ENCODE data around the gene CACNG7.
"Not testable (repeated sequence)": the region's sequence is repeated elsewhere in the genome, so short reads cannot be mapped to it uniquely, and the experiment has no call there.

The CACNG7 gene

GRCh38 chr19:53906211-53907192, 2.6 kb upstream of the CACNG7 start:
- no peak for DNase-seq

GRCh38 chr19:53907193-53907581, 1.9 kb upstream of the CACNG7 start:
- no peak for DNase-seq

DNA sequence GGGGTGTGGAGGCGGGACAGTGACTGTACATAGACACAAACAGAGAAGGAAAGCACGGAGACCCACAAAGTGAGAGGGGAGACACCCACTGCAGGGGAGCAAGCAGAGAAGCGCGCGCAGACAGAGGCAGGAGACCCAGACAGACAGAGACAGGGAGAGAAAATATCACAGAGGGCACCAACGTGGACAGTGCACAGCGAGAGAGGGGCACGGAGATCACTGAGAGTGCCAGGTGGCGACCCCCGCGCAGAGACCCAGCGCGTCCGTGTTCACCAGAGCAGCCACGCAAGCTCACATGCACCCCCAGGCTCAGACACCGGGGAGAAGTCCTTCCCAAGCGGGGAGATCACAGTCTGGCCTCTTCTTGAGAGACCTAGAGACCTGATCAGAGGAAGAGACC, 1.4 kb upstream of the CACNG7 start:
- no peak for DNase-seq

- DNase-seq, result no peak
Observed at GRCh38 chr19:53908106-53908934, 758 bp upstream of the CACNG7 start.

- DNase-seq, result no peak
Observed at GRCh38 chr19:53909471-53910169, 542 bp downstream of the CACNG7 start.

GRCh38 chr19:53910170-53910518, 1.1 kb downstream of the CACNG7 start:
- no peak for DNase-seq

- no peak for DNase-seq
Observed at GRCh38 chr19:53912653-53913052, 3.6 kb downstream of the CACNG7 start.

DNA sequence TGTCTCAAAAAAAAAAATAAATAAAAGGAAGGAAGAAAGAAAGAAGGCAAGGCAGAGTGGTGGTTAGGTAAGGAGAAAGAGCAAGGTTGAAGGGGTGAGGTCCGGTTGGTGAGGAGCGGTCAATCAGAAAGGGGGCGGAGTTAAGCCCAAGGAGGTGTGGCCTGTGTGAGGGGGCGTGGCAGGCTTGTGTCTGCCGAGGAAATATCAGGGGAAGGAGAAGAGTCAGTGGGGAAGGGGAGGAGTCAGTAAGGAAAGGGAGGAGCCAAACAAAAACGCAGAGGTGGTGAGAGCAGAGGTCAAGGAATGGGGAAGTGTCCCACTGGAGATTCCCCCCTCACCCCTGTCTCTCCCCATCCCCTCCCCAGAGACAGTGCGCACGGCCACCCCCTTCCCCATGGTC, 5.9 kb downstream of the CACNG7 start:
- no peak for DNase-seq

- no peak for DNase-seq
Observed at GRCh38 chr19:53916004-53916403, 6.9 kb downstream of the CACNG7 start.

DNA sequence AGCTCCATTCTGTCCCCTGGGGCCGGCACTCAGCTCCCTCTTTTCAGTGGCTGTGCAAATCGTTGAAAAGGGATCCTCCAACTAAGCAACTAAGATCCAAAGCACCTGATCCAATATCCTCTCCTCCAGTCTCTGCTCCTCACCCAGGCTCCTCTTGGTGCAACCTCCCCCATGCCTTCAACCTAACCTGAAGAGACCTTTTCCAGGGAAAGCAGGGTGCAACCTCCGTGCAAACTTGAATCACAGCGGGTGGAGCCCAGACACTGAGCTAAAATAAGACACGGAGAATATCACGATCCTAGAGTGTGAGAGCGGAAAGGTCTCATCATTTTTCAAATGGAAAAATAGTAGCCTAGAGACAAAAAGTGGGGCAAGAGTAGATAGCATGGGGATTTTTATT, 8.3 kb downstream of the CACNG7 start:
- DNase-seq, result no peak

DNA sequence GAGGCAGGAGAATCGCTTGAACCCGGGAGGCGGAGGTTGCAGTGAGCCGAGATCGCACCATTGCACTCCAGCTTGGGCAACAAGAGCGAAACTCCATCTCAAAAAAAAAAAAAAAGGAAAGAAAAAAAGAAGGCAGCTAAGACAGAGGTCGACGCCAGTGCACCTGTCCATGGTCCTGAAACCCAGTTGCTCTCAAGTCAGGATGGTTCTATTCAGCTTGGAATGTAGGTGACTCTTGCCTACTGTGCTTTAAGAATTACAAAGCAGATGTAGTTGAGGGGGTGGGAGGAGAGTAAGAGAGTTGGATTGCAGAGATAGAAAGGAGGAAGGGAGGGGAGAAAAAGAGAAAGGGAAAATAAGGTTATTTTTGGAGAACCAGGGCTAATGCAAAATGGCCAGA, 18.7 kb downstream of the CACNG7 start:
- DNase-seq, result no peak

DNA sequence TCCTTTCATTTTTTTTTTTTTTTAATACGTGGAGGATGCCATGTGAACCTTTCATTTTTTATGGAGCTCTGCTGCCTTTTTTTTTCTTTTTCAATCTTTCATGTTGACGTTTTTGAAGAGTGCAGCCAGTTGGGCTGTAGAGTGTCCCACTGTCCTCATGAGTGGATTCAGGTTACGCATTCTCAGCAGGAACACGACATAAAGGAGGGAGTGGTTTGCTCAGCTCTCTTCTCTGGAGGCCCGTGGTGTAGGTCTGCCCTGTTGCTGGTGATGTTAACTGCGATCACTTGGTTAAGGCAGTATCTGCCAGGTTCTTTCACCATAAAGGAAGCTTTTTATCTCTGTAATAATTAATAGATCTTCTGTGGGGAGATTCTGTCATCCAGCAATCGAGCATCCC, 27.0 kb downstream of the CACNG7 start:
- no peak for DNase-seq

DNA sequence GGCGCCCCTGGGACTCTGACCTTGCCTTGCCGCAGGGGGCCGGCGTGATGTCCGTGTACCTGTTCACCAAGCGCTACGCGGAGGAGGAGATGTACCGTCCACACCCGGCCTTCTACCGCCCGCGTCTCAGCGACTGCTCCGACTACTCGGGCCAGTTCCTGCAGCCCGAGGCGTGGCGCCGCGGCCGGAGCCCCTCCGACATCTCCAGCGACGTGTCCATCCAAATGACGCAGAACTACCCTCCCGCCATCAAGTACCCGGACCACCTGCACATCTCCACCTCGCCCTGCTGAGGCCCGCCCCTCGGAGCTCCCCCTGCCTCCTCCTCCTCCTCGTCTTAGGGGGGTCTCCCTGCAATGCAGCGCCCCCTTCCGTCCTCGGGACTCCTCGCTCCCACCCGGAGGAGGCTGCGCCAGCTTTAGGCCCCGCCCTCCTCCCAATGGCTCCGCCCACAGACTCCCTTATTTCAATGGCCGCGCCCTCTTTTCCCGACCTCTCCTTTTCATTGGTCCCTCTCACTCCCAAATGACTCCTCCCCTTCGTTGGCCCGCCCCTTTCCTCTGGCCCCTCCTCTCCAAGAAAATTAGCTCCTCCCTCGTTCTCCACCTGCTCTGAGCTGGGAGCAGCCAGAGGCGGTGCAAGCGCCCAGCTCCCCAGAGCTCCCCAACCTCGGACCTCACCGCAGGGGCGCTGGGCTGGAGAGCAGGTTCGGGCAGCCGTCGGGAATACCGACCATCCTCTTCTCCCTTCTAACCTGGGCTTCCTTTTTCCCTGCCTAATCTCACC, 33.1 kb downstream of the CACNG7 start:
- DNase-seq, result no peak

GRCh38 chr19:53944416-53944815, 35.3 kb downstream of the CACNG7 start:
- no peak for DNase-seq

- DNase-seq, result no peak
Observed at GRCh38 chr19:53944933-53945332, 35.9 kb downstream of the CACNG7 start.

- no peak for DNase-seq
Observed at GRCh38 chr19:53945441-53945840, 36.4 kb downstream of the CACNG7 start.

GRCh38 chr19:53945998-53946397, 36.9 kb downstream of the CACNG7 start:
- DNase-seq, result no peak

GRCh38 chr19:53947624-53948023, 38.5 kb downstream of the CACNG7 start:
- DNase-seq, result no peak

GRCh38 chr19:53948611-53949010, 39.5 kb downstream of the CACNG7 start:
- not testable (repeated sequence) for DNase-seq

DNA sequence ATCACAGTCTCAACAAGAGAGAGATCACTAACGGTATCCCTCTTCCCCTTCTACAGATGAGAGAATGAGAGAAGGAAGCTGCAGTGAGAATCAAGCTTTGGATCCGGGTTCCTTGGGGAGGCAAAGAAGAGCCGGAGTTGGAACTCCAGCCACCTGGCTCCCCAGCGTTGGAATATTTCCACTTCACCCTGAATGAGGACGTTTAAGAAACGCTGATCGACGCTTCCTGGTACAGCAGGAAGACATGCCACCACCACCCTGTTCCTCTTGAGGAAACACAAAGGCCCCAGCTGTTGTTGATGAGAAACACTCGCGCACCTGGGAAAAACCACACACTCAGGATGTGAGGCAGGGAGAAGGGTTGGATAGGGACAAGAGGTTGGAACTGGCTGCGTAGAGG, 42.4 kb downstream of the CACNG7 start:
- DNase-seq, result no peak

- no peak for DNase-seq
Observed at GRCh38 chr19:53951947-53952346, 42.9 kb downstream of the CACNG7 start.

DNA sequence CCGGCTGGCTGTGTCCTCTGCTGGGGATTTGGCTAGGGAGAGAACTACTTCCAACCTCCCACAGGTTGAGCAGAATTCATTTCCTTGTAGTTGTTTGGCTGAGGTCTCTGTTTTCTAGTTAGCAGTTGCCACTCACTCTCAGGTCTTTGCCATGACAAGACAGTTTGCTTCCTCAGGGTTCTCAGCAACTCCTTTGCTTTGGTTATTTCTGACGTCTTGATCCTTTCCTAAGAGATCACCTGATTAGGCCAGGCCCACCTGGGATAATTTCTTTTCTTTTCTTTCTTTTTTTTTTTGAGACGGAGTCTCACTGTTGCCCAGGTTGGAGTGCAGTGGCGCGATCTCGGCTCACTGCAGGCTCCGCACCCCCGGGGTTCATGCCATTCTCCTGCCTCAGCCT, 44.3 kb downstream of the CACNG7 start:
- DNase-seq, result no peak

Data from NCI-H345 (cell line).